HepG2 (cell line): Measurements from ENCODE around the gene P2RX3. TPM values are rescaled to one million over a fixed set of nuclear protein-coding genes. Genes with fewer than 3 reads are reported as not detected.

ENCODE experiments used
- HNF4A ChIP-seq: sonication (generic); formaldehyde crosslinking; IDR thresholded peaks from 2 replicates; pipeline ENCODE4 v1.4.0; 2020; ENCODE audit warnings: missing genetic modification reagents
- KDM3A ChIP-seq: IDR thresholded peaks from 2 replicates; pipeline ENCODE4 v1.6.1; 2018; ENCODE audit warnings: low read depth, missing compliant biosample characterization
- PHF20 ChIP-seq: sonication (generic); formaldehyde crosslinking; IDR thresholded peaks from 2 replicates; pipeline ENCODE4 v1.5.0; 2020; ENCODE audit warnings: mild to moderate bottlenecking, missing genetic modification reagents
- ZBTB1 ChIP-seq: sonication (generic); formaldehyde crosslinking; IDR thresholded peaks from 2 replicates; pipeline ENCODE4 v1.4.0; 2020; ENCODE audit warnings: missing genetic modification reagents, borderline replicate concordance
- ZNF782 ChIP-seq: sonication (generic); formaldehyde crosslinking; IDR thresholded peaks from 2 replicates; pipeline ENCODE4 v1.4.0; 2020; ENCODE audit warnings: missing genetic modification reagents, mild to moderate bottlenecking, borderline replicate concordance
- polyA plus RNA-seq, 8 experiments: library from polyadenylated mRNA; depleted of rRNA in 3 of 8; stranded (reverse) in 7 of 8; unstranded in 1 of 8; fragments of >200 nt; fragmentation: Illumina TruSeq in 4 of 8; extraction: Trizol in 4 of 8; gene quantifications; 2 replicates each; pipeline versions ENCODE4 v1.2.1 to v1.2.3, GENCODE V29; 2011 to 2016; ENCODE audit warnings: low read depth in 4 of 8, missing spikeins in 1 of 8, mixed read lengths in 1 of 8; ENCODE audit not compliant: insufficient read depth in 1 of 8
- total RNA-seq, 5 experiments: library from RNA; depleted of rRNA; stranded (reverse); fragments of >200 nt; fragmentation: Illumina TruSeq; extraction: Trizol; gene quantifications; 2 replicates each; pipeline ENCODE4 v1.2.3, GENCODE V29; 2016; ENCODE audit warnings: low read depth in 1 of 5
- TF ChIP-seq, protein P1 (sequence below): sonication (generic); formaldehyde crosslinking; IDR thresholded peaks from 2 replicates; pipeline ENCODE4 v1.9.0; 2021; ENCODE audit warnings: missing genetic modification reagents, mild to moderate bottlenecking, borderline replicate concordance
- TF ChIP-seq, protein P2 (sequence below): sonication (generic); formaldehyde crosslinking; IDR thresholded peaks from 2 replicates; pipeline ENCODE4 v1.8.1; 2023; ENCODE audit warnings: mild to moderate bottlenecking, missing genetic modification reagents
- TF ChIP-seq, protein P3 (sequence below): sonication (generic); formaldehyde crosslinking; IDR thresholded peaks from 2 replicates; pipeline ENCODE4 v1.5.0; 2020; ENCODE audit warnings: missing genetic modification reagents
- TF ChIP-seq, protein P4 (sequence below): sonication (generic); formaldehyde crosslinking; IDR thresholded peaks from 2 replicates; pipeline ENCODE4 v1.5.0; 2020; ENCODE audit warnings: mild to moderate bottlenecking, missing genetic modification reagents
- TF ChIP-seq, protein P5 (sequence below): IDR thresholded peaks from 2 replicates; pipeline ENCODE4 v1.6.1; 2012; ENCODE audit warnings: inconsistent platforms
- TF ChIP-seq, protein P6 (sequence below), 2 experiments: fragments of 450-650 bp in 1 of 2; sonication (generic) in 1 of 2; formaldehyde crosslinking; IDR thresholded peaks; 2 replicates each; pipeline versions ENCODE4 v1.5.0 to v1.8.0; 2020 to 2022; ENCODE audit warnings: mild to moderate bottlenecking in 1 of 2, missing genetic modification reagents in 1 of 2
- TF ChIP-seq, protein P7 (sequence below): fragments of 450-650 bp; IDR thresholded peaks from 2 replicates; pipeline ENCODE4 v1.6.1; 2017
- TF ChIP-seq, protein P8 (sequence below): sonication (generic); formaldehyde crosslinking; IDR thresholded peaks from 2 replicates; pipeline ENCODE4 v1.4.0; 2020; ENCODE audit warnings: missing genetic modification reagents

The P2RX3 gene
- total and polyA plus RNA-seq, 2 of the 13 experiments (the other 11 are each of a cell fraction or from before 2014, with no cell fraction given), result 0.08 TPM; not detected in 1

DNA sequence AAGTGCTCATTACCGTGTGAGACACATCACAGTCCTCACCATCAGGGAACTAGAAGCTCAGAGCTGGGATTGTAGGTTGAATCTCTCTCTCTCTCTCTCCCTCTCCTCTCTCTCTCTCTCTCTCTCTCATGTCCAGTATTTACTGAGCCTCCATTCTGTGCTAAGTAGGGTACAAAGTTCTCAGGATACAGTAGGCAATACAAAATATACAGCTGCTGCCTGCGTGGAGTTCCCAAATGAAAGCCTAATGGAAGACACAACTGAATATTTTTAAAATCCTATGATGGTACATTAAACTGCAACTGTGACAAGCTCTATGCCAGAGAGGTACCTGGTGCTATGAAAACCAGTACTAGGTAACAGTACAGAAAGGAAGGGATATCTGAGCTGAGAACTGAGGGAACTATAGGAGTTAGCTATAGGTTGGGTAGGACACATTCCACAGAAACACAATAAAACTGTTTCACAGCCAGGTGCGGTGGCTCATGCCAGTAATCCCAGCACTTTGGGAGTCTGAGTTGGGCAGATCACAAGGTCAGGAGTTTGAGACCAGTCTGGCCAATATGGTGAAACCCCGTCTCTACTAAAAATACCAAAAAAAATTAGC is 61.9 kb downstream of the P2RX3 start (continued):
- no peak for TF ChIP-seq ZNF782 (CRISPR knock-in tag)
- TF ChIP-seq, protein P1, sequence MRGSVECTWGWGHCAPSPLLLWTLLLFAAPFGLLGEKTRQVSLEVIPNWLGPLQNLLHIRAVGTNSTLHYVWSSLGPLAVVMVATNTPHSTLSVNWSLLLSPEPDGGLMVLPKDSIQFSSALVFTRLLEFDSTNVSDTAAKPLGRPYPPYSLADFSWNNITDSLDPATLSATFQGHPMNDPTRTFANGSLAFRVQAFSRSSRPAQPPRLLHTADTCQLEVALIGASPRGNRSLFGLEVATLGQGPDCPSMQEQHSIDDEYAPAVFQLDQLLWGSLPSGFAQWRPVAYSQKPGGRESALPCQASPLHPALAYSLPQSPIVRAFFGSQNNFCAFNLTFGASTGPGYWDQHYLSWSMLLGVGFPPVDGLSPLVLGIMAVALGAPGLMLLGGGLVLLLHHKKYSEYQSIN (CRISPR knock-in tag), result no peak
- TF ChIP-seq, protein P2, sequence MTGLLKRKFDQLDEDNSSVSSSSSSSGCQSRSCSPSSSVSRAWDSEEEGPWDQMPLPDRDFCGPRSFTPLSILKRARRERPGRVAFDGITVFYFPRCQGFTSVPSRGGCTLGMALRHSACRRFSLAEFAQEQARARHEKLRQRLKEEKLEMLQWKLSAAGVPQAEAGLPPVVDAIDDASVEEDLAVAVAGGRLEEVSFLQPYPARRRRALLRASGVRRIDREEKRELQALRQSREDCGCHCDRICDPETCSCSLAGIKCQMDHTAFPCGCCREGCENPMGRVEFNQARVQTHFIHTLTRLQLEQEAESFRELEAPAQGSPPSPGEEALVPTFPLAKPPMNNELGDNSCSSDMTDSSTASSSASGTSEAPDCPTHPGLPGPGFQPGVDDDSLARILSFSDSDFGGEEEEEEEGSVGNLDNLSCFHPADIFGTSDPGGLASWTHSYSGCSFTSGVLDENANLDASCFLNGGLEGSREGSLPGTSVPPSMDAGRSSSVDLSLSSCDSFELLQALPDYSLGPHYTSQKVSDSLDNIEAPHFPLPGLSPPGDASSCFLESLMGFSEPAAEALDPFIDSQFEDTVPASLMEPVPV (CRISPR knock-in tag), result no peak
- TF ChIP-seq, protein P3, sequence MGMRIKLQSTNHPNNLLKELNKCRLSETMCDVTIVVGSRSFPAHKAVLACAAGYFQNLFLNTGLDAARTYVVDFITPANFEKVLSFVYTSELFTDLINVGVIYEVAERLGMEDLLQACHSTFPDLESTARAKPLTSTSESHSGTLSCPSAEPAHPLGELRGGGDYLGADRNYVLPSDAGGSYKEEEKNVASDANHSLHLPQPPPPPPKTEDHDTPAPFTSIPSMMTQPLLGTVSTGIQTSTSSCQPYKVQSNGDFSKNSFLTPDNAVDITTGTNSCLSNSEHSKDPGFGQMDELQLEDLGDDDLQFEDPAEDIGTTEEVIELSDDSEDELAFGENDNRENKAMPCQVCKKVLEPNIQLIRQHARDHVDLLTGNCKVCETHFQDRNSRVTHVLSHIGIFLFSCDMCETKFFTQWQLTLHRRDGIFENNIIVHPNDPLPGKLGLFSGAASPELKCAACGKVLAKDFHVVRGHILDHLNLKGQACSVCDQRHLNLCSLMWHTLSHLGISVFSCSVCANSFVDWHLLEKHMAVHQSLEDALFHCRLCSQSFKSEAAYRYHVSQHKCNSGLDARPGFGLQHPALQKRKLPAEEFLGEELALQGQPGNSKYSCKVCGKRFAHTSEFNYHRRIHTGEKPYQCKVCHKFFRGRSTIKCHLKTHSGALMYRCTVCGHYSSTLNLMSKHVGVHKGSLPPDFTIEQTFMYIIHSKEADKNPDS (CRISPR knock-in tag), result no peak
- TF ChIP-seq, protein P4, sequence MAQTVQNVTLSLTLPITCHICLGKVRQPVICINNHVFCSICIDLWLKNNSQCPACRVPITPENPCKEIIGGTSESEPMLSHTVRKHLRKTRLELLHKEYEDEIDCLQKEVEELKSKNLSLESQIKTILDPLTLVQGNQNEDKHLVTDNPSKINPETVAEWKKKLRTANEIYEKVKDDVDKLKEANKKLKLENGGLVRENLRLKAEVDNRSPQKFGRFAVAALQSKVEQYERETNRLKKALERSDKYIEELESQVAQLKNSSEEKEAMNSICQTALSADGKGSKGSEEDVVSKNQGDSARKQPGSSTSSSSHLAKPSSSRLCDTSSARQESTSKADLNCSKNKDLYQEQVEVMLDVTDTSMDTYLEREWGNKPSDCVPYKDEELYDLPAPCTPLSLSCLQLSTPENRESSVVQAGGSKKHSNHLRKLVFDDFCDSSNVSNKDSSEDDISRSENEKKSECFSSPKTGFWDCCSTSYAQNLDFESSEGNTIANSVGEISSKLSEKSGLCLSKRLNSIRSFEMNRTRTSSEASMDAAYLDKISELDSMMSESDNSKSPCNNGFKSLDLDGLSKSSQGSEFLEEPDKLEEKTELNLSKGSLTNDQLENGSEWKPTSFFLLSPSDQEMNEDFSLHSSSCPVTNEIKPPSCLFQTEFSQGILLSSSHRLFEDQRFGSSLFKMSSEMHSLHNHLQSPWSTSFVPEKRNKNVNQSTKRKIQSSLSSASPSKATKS (CRISPR knock-in tag), result no peak
- TF ChIP-seq KDM3A (CRISPR knock-in tag), result no peak
- TF ChIP-seq, protein P5, sequence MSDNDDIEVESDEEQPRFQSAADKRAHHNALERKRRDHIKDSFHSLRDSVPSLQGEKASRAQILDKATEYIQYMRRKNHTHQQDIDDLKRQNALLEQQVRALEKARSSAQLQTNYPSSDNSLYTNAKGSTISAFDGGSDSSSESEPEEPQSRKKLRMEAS, result peak; percentile 46; the same call in 1 of the 2 replicates
- TF ChIP-seq, protein P6, sequence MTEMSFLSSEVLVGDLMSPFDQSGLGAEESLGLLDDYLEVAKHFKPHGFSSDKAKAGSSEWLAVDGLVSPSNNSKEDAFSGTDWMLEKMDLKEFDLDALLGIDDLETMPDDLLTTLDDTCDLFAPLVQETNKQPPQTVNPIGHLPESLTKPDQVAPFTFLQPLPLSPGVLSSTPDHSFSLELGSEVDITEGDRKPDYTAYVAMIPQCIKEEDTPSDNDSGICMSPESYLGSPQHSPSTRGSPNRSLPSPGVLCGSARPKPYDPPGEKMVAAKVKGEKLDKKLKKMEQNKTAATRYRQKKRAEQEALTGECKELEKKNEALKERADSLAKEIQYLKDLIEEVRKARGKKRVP (CRISPR knock-in tag; IDR thresholded peaks at IDR 0.05), result 0 out of 4 replicates have a peak, but pooled peaks of 1 of the 2 experiments have one; percentile 45
- TF ChIP-seq ZBTB1 (CRISPR knock-in tag), result no peak
- TF ChIP-seq, protein P7, sequence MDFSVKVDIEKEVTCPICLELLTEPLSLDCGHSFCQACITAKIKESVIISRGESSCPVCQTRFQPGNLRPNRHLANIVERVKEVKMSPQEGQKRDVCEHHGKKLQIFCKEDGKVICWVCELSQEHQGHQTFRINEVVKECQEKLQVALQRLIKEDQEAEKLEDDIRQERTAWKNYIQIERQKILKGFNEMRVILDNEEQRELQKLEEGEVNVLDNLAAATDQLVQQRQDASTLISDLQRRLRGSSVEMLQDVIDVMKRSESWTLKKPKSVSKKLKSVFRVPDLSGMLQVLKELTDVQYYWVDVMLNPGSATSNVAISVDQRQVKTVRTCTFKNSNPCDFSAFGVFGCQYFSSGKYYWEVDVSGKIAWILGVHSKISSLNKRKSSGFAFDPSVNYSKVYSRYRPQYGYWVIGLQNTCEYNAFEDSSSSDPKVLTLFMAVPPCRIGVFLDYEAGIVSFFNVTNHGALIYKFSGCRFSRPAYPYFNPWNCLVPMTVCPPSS, result no peak
- TF ChIP-seq, protein P8, sequence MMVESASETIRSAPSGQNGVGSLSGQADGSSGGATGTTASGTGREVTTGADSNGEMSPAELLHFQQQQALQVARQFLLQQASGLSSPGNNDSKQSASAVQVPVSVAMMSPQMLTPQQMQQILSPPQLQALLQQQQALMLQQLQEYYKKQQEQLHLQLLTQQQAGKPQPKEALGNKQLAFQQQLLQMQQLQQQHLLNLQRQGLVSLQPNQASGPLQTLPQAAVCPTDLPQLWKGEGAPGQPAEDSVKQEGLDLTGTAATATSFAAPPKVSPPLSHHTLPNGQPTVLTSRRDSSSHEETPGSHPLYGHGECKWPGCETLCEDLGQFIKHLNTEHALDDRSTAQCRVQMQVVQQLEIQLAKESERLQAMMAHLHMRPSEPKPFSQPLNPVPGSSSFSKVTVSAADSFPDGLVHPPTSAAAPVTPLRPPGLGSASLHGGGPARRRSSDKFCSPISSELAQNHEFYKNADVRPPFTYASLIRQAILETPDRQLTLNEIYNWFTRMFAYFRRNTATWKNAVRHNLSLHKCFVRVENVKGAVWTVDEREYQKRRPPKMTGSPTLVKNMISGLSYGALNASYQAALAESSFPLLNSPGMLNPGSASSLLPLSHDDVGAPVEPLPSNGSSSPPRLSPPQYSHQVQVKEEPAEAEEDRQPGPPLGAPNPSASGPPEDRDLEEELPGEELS, result peak; percentile 69
- peak; percentile 94 for TF ChIP-seq HNF4A (CRISPR knock-in tag)
- TF ChIP-seq PHF20 (CRISPR knock-in tag), result no peak
